Right forelimb (tissue), 1 donor: Measurements from ENCODE around the gene ZNF532.

Source experiments
- DNase-seq: peaks from one replicate; pipeline ENCODE4 v3.0.0-alpha.2; 2018

ZNF532 gene

GRCh38 chr18:58947136-58947732 is 82.6 kb downstream of the ZNF532 start:
- no peak for DNase-seq

GRCh38 chr18:58949031-58949430 is 84.4 kb downstream of the ZNF532 start:
- no peak for DNase-seq

DNA sequence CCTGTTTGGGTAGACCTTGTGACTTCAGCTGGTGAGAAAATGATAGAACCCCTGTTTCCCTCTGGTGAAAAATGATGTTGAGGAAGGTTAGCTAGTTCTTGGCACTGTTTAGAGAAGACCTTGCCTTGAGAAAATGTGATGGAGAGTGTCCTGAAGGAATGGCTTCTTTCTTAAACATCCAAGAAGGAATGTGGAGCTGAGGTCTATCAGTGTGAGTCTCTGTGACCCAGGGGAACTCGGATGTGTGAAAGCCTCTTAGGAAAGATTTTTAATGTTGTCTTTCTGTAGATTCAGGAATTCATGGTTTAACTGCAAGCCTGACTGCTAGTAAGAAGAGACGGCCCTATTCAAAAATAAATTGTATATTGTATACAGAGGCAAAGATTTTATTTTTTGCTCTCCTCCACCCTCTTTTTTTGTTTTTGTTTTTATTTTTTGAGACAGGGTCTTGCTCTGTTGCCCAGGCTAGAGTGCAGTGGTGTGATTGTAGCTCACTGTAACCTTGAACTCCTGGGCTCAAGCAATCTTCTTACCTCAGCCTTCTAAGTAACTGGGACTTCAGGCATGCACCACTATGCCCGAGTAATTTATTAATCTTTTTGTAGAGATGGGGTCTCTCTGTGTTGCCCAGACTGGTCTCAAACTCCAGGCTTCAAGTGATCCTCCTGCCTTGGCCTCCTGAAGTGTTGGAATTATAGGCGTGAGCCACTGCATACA is 87.5 kb downstream of the ZNF532 start:
- DNase-seq, result no peak

- DNase-seq, result no peak
These were observed 88.2 kb downstream of the ZNF532 start for GRCh38 chr18:58952858-58953257.

- no peak for DNase-seq
These were observed 89.0 kb downstream of the ZNF532 start for GRCh38 chr18:58953627-58954026.

DNA sequence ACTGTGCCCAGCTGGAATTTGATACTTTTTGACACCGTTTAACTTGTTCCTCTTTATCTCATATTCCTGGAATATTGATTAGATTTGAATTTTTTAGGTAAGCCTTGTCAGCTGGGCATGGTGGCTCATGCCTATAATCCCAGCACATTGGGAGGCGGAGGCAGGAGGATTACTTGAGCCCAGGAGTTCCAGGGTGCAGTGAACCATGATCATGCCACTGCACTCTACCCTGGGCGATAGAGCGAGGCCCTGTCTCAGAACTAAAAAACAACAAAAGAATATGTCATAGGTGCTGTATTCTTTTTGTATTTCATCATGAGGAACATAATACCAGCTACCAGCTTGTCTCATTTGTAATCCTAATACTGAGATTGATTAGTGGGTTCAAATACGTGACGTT is 90.3 kb downstream of the ZNF532 start:
- no peak for DNase-seq

- no peak for DNase-seq
These were observed 91.1 kb downstream of the ZNF532 start for GRCh38 chr18:58955738-58956137.

DNA sequence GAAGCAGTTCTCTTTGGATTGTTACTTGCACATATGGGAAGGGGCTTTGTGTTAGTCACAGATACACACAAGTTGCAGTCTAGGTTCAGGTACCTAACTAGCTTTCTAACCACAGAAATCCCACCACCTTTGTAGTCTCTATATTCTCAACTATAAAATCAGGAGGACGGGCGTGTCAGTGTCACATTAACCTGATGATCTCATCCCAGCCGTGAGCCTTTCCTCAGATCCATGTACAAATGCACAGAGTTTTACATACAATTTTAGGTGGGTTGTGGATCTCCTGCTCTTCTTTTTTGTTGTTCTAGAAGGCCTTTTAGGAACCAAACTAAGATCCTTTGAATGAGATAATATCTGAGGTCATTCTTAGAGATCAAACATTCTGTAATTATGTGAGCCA is 94.0 kb downstream of the ZNF532 start:
- DNase-seq, result no peak

DNA sequence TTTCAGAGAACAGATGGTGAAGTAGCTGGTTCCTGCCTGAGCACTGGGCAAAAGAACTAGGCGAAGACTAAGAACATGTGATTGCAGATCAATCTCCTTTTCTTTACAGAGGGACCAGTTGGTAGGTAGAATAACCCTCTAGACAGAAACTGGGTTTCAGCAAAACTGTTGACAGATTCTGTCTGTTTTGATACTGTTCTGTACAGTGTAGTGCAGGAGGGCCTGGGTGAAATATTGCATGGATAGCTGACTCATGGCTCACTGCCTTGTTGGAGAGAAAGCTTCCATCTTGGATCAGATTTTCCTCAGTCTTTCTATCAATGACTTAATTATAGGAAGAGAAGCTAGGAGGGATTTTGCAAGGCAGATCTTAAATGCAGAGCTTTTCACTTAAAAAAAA is 95.8 kb downstream of the ZNF532 start:
- DNase-seq, result no peak

DNA sequence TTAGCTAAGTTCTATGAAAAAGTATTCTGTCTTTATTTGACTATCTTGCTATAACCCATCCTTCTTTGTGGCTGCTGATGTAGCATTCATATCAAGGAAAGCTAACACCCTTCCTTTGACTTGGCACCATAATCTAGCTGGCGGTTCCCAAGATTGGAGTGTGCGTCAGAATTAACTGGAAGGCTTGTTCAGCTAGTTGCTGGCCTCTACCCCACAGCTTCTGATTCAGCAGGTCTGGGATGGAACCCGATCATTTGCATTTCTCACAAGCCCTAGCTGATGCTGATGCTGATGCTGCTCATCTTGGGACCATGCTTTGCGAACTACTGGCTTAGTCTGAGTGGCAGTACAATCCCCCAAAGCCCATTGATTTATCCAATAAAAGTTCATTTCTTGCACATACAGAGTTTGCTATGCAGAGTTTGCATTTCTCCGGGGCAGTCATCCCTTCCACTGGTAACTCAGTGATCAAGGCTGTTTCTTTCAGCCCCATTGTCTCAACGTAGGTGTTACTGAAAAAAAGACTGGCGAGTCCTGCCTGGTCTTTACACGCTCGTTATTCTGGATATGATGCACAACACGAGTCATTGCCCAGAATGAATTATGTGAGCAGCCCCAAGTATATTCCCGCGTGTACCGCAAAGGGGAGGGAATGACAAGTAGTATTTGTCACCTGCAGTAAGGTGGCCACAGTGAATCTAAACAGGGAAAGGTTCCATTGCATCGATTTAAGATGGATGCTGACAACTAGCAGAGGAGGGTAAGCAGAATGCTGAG is 96.5 kb downstream of the ZNF532 start:
- no peak for DNase-seq

DNA sequence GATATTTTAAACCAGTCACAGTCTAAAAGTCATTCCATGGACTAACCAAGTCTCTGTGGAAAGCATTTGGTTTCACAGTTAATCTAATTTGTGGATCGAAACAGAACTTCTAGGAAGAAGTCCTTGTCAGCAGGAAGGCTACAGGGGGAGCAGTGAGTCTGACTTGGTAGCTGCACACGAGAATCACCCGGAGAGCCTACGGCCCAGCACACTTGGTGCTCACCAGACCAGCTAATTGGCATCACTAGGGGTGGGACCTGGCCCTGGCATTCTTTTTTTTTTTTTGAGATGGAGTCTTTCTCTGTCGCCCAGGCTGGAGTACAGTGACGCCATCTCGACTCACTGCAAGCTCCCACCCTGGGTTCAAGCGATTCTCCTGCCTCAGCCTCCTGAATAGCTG is 97.7 kb downstream of the ZNF532 start:
- no peak for DNase-seq

- DNase-seq, result no peak
These were observed 100.8 kb downstream of the ZNF532 start for GRCh38 chr18:58965291-58966004.

DNA sequence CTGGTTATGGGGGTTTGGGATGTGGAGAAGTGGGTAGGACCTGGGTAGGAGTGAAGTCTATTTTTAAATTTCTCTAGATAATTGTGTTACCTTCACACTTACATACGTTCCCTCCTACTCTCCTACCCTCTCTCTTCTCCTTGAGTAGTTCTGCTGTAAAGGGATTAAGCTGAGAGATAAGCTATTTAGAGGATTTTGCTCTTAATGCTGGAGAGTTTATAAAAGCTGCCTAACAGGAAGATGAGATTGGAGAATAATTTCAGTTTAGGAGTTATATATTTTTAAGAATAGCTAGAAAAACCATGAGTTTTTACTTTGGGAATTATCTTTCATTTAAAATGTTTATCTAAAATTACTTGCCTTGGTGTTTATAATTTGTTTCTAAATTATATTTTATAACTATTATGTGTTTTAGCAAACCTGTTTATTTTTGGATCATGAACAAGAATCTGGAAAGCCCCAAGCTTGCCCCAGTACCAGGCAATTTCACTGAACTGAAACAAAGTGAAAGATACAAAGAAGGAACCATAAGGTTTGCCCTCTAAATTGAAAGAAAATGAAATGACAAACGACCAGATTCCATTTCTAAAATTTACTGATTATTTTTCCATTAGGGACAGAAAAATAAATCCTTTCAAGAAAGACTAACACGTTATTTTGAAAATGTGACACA is 101.5 kb downstream of the ZNF532 start:
- no peak for DNase-seq

DNA sequence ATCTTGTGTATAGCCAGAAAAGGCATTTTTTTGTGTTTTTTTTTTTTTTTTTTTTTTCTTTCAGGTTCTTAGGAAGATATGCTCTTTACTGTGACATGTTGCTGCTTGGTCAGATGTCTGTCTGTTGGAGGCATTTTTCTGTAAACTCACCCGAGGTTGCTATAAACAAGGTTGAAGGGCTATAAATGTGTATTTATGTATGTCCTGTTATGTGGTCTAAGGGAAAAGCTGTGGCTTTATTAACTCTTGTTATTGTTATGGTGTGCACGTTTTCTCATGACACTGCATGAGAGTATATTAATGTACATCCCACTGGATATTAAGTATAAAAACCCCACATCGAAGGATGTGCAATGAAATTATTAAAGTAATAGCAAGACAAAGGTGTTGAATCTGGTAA is 102.0 kb downstream of the ZNF532 start:
- no peak for DNase-seq

DNA sequence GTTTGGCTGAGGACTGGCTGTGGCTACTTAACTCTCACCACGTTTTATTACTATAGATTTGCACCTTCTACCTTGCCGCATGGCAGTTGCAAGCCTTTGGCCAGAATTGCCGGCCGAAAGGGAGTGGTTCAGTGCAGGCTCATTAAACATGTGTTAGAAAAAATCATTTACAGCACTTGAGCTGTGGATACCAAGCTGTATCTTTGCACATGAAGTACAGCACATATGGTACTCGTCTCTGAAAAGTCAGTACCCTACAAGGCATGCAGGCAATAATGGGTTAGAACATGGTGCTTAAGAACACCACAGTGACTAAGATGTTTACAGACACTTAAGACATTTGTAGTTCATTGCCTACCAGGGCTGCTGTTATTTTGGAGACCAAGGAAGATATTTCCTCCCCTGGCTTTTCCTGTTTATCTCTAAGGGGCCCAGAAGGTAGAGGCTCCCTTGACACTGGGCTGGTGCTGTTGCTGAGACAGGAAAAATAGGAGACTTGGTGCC is 103.1 kb downstream of the ZNF532 start:
- no peak for DNase-seq

DNA sequence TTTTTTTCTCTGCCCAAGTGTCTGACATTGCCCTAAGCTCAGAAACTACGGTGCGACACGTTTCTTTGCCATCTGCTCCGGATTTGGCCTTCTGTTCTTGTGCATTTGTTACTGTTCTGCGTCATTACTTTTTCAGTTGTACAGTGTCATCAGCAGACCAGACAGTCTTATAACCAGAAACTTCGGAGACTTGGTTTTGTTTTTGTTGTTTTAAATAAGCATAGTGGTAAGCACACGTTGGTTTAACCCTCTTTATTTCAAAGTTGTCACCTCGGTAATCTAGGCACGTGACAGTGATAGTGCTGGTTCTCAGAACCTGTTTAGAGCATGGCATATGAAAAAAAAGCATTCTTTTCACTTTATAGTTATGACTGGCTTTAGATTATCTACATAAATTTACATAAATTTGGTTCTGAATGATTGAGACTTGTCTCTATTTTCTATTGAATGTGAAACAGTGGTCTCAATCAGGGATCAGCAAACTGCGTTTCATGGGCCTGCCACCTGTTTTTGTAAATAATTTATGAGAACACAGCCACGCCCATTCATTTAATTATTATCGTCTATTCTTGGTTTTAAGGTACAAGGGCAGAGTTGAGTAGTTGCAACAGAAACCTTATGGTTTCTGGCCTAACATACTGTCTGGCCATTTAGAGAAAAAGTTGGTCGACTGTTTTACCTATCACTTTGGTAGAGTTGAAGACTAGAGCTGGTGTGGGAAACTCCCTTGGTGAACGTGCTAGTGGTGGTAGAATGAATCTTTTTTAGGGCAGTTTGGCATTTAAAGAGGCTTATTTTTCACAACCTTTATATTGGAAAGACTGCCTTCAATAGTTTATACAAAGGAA is 106.5 kb downstream of the ZNF532 start:
- DNase-seq, result no peak

GRCh38 chr18:58975296-58975695 is 110.6 kb downstream of the ZNF532 start:
- no peak for DNase-seq

- no peak for DNase-seq
These were observed 111.1 kb downstream of the ZNF532 start for GRCh38 chr18:58975781-58976180.

DNA sequence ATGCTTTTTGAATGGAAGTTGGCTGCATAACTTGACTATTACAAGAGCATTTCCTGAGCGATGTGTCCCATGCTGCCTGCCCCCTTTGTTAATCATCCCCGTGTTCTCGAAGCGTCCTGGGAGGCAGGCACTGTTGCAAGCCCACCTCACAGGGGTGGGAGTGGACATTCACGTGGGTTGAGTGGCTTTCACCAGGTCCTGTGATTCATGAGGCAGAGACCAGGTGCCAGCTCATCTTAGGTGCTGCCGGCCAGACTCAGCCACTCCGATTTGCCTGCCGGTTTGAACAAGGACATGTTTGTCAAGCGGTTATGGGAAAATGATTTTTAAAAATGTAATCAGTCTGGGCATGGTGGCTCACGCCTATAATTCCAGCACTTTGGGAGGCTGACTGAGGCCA is 112.5 kb downstream of the ZNF532 start:
- DNase-seq, result no peak

GRCh38 chr18:58977801-58978200 is 113.1 kb downstream of the ZNF532 start:
- no peak for DNase-seq

DNA sequence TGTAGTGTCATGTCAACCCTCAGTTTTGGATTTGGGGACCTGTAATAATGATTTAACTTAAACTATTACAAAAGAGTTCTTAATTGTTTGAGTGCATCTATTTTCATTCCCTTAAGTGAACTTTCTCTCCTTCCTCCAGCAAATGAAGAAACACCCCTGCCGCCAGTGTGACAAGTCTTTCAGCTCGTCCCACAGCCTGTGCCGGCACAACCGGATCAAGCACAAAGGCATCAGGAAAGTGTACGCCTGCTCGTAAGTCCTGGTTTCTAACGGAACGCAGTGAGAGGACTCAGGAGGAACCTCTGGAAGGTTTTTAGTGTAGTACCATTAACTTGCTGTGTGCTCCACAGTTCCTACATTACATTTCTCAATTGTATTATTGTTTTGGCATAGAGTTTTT is 114.2 kb downstream of the ZNF532 start:
- no peak for DNase-seq

DNA sequence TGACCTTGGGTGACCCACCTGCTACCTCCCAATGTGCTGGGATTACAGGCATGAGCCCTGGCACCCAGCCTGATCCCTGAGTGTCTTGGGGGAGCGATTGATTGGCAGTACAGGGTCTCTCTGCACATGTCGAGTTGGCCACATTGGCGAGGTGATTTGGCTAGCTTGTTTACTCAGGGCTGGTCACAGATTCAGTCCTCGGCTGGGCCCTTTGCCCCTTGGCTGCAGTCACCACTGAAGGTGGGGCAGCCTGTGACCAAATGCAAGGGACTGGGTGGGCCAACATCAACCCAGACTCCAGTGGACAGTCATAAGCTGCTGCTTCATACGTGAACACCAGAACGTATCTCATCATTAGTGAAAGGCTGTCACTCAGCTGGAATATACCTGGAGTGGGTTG is 114.9 kb downstream of the ZNF532 start:
- DNase-seq, result no peak
